ENCODE results near the gene ESR2.

DNA sequence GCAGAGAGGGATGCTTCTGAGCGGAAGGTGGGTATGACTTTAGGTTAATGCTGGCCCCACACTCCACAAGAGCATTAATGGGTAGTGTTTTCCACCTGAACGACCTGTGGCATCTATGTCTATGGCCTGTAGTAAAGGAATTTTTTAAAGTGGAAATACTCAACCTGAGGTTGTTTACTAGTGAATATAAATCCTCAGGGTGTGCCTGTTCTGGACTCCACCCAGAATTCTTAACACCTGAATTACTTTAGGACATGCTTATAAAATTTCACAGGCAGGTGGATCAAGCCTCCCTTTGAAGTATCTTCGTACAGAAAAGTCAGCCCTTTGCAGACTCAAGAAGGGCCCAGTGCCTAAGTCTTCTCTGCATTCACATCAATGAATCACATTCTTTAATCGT is 196.1 kb downstream of the ESR2 start:
- TF ChIP-seq, protein P1, sequence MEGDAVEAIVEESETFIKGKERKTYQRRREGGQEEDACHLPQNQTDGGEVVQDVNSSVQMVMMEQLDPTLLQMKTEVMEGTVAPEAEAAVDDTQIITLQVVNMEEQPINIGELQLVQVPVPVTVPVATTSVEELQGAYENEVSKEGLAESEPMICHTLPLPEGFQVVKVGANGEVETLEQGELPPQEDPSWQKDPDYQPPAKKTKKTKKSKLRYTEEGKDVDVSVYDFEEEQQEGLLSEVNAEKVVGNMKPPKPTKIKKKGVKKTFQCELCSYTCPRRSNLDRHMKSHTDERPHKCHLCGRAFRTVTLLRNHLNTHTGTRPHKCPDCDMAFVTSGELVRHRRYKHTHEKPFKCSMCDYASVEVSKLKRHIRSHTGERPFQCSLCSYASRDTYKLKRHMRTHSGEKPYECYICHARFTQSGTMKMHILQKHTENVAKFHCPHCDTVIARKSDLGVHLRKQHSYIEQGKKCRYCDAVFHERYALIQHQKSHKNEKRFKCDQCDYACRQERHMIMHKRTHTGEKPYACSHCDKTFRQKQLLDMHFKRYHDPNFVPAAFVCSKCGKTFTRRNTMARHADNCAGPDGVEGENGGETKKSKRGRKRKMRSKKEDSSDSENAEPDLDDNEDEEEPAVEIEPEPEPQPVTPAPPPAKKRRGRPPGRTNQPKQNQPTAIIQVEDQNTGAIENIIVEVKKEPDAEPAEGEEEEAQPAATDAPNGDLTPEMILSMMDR (IDR thresholded peaks at IDR 0.05), result no peak
- TF ChIP-seq POLR2AphosphoS5 (IDR thresholded peaks at IDR 0.05; ENCODE audit: low read depth, low read length), result no peak
- no peak for TF ChIP-seq YY1 (IDR thresholded peaks at IDR 0.05; ENCODE audit: low read depth)
- no peak for TF ChIP-seq RFX5 (IDR thresholded peaks at IDR 0.05; ENCODE audit: low read length)
- TF ChIP-seq JUND (IDR thresholded peaks at IDR 0.05), result no peak
- TF ChIP-seq EP300 (IDR thresholded peaks at IDR 0.05; ENCODE audit: borderline replicate concordance in 1 of 2, low read depth in 1 of 2, low read length in 1 of 2), result no peak
- TF ChIP-seq, protein P2, sequence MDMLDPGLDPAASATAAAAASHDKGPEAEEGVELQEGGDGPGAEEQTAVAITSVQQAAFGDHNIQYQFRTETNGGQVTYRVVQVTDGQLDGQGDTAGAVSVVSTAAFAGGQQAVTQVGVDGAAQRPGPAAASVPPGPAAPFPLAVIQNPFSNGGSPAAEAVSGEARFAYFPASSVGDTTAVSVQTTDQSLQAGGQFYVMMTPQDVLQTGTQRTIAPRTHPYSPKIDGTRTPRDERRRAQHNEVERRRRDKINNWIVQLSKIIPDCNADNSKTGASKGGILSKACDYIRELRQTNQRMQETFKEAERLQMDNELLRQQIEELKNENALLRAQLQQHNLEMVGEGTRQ (IDR thresholded peaks at IDR 0.05; ENCODE audit: borderline replicate concordance, low read depth, low read length), result no peak
- TF ChIP-seq ELF1 (IDR thresholded peaks at IDR 0.05), result no peak
- TF ChIP-seq TCF12 (IDR thresholded peaks at IDR 0.05), result no peak
- no peak for TF ChIP-seq TAF1 (IDR thresholded peaks at IDR 0.05; ENCODE audit: borderline replicate concordance, low read depth, low read length)
- no peak for TF ChIP-seq RXRA (IDR thresholded peaks at IDR 0.05; ENCODE audit: borderline replicate concordance, low read depth)
- no peak for TF ChIP-seq MEF2A (IDR thresholded peaks at IDR 0.05; ENCODE audit: borderline replicate concordance, low read depth)
- no peak for TF ChIP-seq RAD21 (IDR thresholded peaks at IDR 0.05; ENCODE audit: low read length)
- TF ChIP-seq, protein P3, sequence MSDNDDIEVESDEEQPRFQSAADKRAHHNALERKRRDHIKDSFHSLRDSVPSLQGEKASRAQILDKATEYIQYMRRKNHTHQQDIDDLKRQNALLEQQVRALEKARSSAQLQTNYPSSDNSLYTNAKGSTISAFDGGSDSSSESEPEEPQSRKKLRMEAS (IDR thresholded peaks at IDR 0.05; ENCODE audit: low read depth), result no peak

Measured in SK-N-SH (cell line).